ENCODE data around the gene FAM20B. TPM values are rescaled to one million over a fixed set of nuclear protein-coding genes. Genes with fewer than 3 reads are reported as not detected.
"Not testable (repeated sequence)": the region's sequence is repeated elsewhere in the genome, so short reads cannot be mapped to it uniquely, and the experiment has no call there.

The FAM20B gene
- total RNA-seq, 1 donor = 43.1 TPM

- Histone ChIP-seq H3K4me1 (ENCODE audit: insufficient read depth, low read length) (peaks cover 32% of the 10 kb centered on the region), H3K79me2 (ENCODE audit: insufficient read depth, low read length) (peaks cover 70% of the 10 kb centered on the region), H4K20me1 (ENCODE audit: insufficient read depth, low read length) (peaks cover 16% of the 10 kb centered on the region)
- H2AFZ ChIP-seq (ENCODE audit: low read length); H3K36me3 ChIP-seq (ENCODE audit: insufficient read depth, low read length); H3K27me3 ChIP-seq (ENCODE audit: insufficient read depth, low read length); H3K4me2 ChIP-seq (ENCODE audit: insufficient read depth, low read length); DNase-seq (ENCODE audit: insufficient read length, low spot score, missing footprints); H3K4me3 ChIP-seq (ENCODE audit: insufficient read depth, low read length); H3K9me3 ChIP-seq (ENCODE audit: low read depth, low read length); H3K27ac ChIP-seq (ENCODE audit: low read depth, low read length): not testable (repeated sequence)
These were observed 14.5 kb downstream of the FAM20B start for GRCh38 chr1:179040175-179040551.

- peaks cover 62% of the 10 kb centered on the region for H3K79me2 ChIP-seq (ENCODE audit: insufficient read depth, low read length)
- H3K9me3 ChIP-seq (ENCODE audit: low read depth, low read length) = no peaks in the 10 kb centered on the region
These were observed 16.4 kb downstream of the FAM20B start for GRCh38 chr1:179042087-179042486.

GRCh38 chr1:179042700-179043099 is 17.0 kb downstream of the FAM20B start:
- no peak overlapping the region for H2AFZ ChIP-seq (ENCODE audit: low read length)
- DNase-seq (ENCODE audit: insufficient read length, low spot score, missing footprints) = no peak
- peaks cover 12% of the 10 kb centered on the region for H4K20me1 ChIP-seq (ENCODE audit: insufficient read depth, low read length)

More at GRCh38 chr1:179042087-179042486, 16.4 kb downstream of the FAM20B start:
- Histone ChIP-seq H3K27me3 (ENCODE audit: insufficient read depth, low read length) (no peaks in the 10 kb centered on the region), H2AFZ (ENCODE audit: low read length) (no peak overlapping the region), H3K36me3 (ENCODE audit: insufficient read depth, low read length) (no peaks in the 10 kb centered on the region), H3K4me2 (ENCODE audit: insufficient read depth, low read length) (no peak overlapping the region), H3K4me3 (ENCODE audit: insufficient read depth, low read length) (no peak overlapping the region), H4K20me1 (ENCODE audit: insufficient read depth, low read length) (peaks cover 12% of the 10 kb centered on the region), H3K4me1 (ENCODE audit: insufficient read depth, low read length) (peaks cover 24% of the 10 kb centered on the region), H3K27ac (ENCODE audit: low read depth, low read length) (no peak overlapping the region)
- no peak for DNase-seq (ENCODE audit: insufficient read length, low spot score, missing footprints)
- no peak for TF ChIP-seq CTCF (IDR thresholded peaks at IDR 0.05; ENCODE audit: extremely low read depth, low read depth, low read length)

GRCh38 chr1:179043266-179043665 is 17.6 kb downstream of the FAM20B start:
- H3K4me2 ChIP-seq (ENCODE audit: insufficient read depth, low read length) = no peak overlapping the region
- H3K27me3 ChIP-seq (ENCODE audit: insufficient read depth, low read length) = no peaks in the 10 kb centered on the region
- no peak for DNase-seq (ENCODE audit: insufficient read length, low spot score, missing footprints)
- no peak for TF ChIP-seq CTCF (IDR thresholded peaks at IDR 0.05; ENCODE audit: extremely low read depth, low read depth, low read length)
- H3K36me3 ChIP-seq (ENCODE audit: insufficient read depth, low read length) = no peaks in the 10 kb centered on the region
- peaks cover 21% of the 10 kb centered on the region for H3K4me1 ChIP-seq (ENCODE audit: insufficient read depth, low read length)
- H3K9me3 ChIP-seq (ENCODE audit: low read depth, low read length) = no peaks in the 10 kb centered on the region
- H2AFZ ChIP-seq (ENCODE audit: low read length) = no peak overlapping the region
- no peak overlapping the region for H3K27ac ChIP-seq (ENCODE audit: low read depth, low read length)
- no peak overlapping the region for H3K4me3 ChIP-seq (ENCODE audit: insufficient read depth, low read length)
- peaks cover 12% of the 10 kb centered on the region for H4K20me1 ChIP-seq (ENCODE audit: insufficient read depth, low read length)
- H3K79me2 ChIP-seq (ENCODE audit: insufficient read depth, low read length) = peaks cover 61% of the 10 kb centered on the region

More at GRCh38 chr1:179042700-179043099, 17.0 kb downstream of the FAM20B start:
- Histone ChIP-seq H3K4me3 (ENCODE audit: insufficient read depth, low read length) (no peak overlapping the region), H3K4me1 (ENCODE audit: insufficient read depth, low read length) (peaks cover 24% of the 10 kb centered on the region), H3K9me3 (ENCODE audit: low read depth, low read length) (no peaks in the 10 kb centered on the region), H3K4me2 (ENCODE audit: insufficient read depth, low read length) (no peak overlapping the region), H3K27ac (ENCODE audit: low read depth, low read length) (no peak overlapping the region), H3K36me3 (ENCODE audit: insufficient read depth, low read length) (no peaks in the 10 kb centered on the region), H3K79me2 (ENCODE audit: insufficient read depth, low read length) (peaks cover 63% of the 10 kb centered on the region), H3K27me3 (ENCODE audit: insufficient read depth, low read length) (no peaks in the 10 kb centered on the region)
- TF ChIP-seq CTCF (IDR thresholded peaks at IDR 0.05; ENCODE audit: extremely low read depth, low read depth, low read length) = no peak
